Middle frontal gyrus (tissue), 1 donor: ENCODE measurements around the gene MED13L.
"Not testable (repeated sequence)": the region's sequence is repeated elsewhere in the genome, so short reads cannot be mapped to it uniquely, and the experiment has no call there.

Source experiments
- DNase-seq: peaks from one replicate; pipeline ENCODE4 v3.0.0-alpha.2; 2015; ENCODE audit warnings: low spot score; ENCODE audit errors: extremely low spot score

MED13L gene

DNA sequence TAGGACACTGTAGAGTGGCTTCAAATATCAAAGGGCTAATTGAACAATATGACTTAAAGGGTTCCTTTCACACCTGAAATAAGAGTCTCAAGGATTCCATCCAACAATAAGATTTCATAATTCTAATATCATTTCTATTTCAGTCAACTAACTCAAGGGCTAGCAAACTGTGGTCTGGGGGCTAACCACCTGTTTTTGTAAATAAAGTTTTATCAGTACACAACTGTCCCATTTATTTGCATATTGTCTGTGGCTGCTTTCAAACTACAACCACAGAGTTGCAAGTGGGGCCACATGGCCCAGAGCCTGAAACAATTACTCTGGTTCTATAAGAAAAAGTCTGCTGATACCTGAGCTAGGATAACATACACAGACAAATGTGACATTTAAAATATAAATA lies 29.1 kb downstream of the MED13L start:
- DNase-seq: no peak

GRCh38 chr12:116247377-116247776 lies 30.1 kb downstream of the MED13L start:
- no peak for DNase-seq

GRCh38 chr12:116246490-116247179 lies 30.9 kb downstream of the MED13L start:
- DNase-seq: no peak

DNA sequence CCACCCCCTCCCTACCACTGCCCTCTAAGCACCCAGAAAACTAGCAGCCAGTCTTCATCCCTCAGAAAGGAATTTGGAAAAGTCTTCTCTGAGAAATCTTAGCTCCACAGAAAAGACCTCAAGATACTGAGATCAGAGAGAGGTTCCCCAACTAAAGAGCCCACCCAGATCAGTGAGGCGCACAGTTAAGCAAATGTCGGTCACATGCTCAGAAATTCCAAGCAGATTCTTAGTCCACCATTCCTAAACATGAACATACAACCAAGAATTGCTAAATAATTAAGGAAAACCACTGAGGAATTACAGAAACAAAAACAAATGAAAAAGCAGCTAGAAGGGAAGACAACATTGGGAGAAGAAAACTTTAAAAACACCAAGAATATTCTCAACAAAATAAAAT lies 32.3 kb downstream of the MED13L start:
- no peak for DNase-seq

- no peak for DNase-seq
Measured at GRCh38 chr12:116244474-116245090, 32.9 kb downstream of the MED13L start.

DNA sequence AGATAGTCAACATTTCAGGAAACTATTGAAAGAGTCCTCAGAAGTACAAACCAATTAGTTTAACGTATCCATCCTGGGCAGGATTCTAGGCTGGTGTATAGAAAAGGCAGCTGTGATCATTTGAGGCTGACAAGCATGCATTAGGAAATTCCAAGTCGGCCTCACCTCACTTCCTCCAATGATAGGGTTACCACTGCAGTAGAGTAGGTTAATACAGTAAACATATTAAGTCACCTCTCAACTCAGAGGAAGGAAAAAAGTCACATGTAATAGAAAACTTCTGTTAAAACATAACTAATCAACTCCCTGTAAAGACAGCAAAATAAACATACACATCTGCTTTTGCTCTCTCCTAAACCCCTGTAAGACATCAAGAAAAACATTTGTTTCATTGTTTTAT lies 33.5 kb downstream of the MED13L start:
- no peak for DNase-seq

- DNase-seq: no peak
Measured at GRCh38 chr12:116242740-116243139, 34.8 kb downstream of the MED13L start.

DNA sequence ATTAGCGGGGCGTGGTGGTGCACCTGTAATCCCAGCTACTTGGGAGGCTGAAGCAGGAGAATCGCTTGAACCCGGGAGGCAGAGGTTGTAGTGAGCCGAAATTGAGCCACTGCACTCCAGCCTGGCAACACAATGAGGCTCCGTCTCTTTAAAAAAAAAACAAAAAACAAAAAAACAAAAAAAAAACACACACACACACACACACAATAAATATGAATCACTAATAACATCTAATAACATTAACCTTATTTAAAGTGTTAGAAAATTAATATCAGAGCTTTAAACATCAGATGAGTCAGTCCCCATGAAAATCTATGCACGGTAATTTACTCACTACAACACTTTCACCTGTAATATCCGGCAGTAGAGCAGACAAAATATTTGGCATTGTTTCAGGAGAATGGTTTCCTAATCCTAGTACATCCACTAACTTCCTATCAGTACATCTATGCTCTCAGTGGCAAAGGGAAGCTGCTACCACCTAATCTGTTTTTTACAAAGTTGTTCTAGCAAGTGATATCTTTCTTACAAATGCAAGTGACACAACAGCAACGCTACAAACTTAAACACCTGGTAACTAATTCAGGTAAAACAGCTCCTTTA lies 36.2 kb downstream of the MED13L start:
- DNase-seq: no peak

DNA sequence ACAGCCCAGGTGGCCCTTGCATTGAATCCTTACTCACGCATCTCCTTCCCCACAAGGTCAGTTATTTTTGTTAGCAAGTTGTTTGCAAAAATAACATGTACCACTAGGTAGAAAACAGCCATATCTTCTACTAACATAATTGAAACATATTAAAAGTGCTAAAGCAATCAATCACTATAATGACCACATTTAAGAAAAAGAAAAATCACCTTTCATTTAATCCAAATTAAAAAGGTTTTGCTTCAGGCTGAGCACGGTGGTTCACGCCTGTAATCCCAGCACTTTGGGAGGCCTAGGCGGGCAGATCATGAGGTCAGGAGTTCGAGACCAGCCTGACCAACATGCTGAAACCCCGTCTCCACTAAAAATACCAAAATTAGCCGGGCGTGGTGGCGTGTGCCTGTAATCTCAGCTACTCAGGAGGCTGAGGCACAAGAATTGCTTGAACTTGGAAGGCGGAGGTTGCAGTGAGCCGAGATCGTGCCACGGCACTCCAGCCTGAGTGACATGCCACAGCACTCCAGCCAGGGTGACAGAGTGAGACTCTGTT lies 38.8 kb downstream of the MED13L start:
- not testable (repeated sequence) for DNase-seq

GRCh38 chr12:116238149-116238548 lies 39.3 kb downstream of the MED13L start:
- DNase-seq: no peak

GRCh38 chr12:116236976-116237375 lies 40.5 kb downstream of the MED13L start:
- no peak for DNase-seq

DNA sequence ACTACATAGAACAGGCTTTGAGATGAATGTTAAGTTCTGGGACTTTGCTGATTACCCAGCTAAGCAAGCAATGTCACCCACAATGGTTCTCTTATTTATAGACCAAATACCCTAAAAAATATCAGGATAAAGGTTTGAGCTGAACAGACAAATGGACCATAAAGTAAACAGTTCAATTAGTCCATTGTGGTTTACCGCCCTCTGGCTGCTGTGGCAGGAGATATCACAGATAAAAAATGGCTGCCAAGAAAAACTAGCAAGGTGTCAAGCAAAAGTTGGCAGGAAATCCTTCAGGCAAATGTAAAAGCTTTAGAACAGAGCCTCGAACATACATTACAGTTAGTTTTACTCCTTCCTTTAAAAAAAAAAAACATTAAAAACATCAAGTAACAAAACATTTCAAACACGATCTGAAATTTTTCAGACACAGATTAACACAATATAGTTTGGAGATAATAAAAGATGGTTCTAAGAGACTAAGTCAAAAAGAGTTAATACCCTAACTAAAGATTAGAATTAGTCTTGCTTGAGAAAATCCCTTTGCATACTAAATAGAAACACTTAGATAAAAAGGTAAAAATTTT lies 41.3 kb downstream of the MED13L start:
- no peak for DNase-seq

DNA sequence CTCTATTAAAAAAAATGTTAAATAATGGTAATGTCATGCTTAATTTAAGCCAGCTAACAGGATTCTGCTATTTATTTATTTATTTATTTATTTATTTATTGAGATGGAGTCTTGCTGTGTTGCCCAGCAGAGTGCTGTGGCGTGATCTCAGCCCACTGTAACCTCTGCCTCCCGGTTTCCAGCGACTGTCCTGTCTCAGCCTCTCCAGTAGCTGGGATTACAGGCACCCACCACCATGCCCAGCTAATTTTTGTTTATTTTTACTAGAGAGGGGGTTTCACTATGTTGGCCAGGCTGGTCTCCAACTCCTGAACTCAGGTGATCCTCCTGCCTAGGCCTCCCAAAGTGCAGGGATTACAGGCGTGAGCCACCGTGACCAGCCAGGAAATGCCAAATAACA lies 43.3 kb downstream of the MED13L start:
- not testable (repeated sequence) for DNase-seq

DNA sequence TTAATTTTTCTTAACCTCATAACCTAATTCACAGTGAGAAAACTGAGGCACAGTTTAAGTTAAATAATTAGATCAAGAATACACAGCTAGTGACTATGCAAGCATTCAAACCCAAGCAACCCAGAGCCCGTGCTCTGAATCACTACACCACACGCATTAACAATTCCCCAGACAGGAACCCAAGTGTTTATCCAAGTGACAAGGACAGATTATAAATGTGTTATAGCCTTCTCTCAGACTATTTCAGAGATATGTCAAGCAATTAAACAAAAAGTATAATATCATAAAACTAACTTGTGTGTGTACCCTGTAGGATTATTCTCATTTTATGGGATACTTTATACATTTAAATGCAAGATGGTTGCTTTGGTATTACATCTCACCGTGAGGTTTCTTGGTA lies 43.8 kb downstream of the MED13L start:
- DNase-seq: no peak

DNA sequence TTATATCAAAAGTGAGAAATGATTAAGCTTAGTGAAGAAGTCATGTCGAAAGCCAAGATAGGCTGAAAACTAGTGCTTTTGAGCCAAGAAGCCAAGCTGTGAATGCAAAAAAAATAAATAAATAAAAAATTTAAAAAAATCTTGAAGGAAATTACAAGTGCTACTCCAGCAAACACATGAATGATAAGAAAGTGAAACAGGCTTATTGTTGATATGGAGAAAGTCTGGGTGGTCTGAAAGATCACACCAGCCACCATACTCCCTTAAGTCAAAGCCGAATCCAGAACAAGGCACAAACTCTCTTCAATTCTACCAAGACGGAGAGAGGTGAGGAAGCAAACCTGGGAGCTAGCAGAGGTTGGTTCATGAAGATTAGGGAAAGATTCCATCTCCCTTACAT lies 49.7 kb downstream of the MED13L start:
- no peak for DNase-seq

- no peak for DNase-seq
Measured at GRCh38 chr12:116226026-116226425, 51.5 kb downstream of the MED13L start.

- no peak for DNase-seq
Measured at GRCh38 chr12:116222358-116222757, 55.1 kb downstream of the MED13L start.

DNA sequence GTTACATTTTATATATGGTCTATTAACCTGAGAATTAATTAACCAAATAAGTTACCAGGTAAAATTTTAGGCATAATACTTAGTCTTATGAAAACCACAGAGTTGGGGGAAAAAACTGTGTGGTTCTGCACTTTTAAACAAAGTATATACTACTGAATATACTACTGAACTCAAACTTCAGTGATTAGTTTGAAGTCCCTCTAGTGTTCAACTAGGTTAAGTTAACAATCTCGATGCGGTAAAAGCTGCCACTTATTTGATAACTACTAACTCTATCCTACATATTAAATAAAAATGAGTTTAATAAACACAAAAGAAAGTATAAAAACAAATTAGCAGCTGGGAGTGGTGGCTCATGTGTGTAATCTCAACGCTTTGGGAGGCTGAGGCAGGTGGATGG lies 56.7 kb downstream of the MED13L start:
- no peak for DNase-seq

DNA sequence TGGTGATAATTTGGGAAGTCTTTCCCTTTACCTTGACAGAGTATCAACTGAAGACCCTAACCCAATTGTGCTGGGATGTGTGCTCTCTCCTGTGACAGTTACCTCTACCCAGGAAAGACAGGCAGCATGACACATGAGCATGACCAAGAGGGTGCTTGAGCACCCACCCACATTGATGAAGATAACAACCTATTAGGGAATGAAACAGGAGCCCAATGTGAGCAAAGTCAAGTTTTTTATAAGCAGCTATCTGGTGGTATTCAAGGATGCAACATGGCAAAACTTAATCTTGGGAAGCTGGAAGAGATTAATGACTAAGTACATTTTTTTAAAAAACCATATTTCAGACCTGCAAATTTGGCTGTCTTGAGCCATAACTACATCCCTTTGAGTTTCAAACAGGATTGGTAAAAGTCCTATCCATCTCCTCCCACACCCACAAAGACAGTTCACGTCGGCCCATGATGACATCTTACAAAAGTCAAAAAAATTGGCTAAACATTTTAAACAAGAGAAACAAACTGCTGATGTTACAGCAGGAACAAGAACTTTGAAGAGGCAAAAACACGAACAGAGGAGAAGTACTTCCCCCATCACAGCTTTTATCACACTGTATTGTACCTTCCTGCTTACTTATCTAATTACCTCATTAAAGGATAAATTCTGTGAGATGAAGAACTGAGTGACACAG lies 60.3 kb downstream of the MED13L start:
- DNase-seq: no peak

DNA sequence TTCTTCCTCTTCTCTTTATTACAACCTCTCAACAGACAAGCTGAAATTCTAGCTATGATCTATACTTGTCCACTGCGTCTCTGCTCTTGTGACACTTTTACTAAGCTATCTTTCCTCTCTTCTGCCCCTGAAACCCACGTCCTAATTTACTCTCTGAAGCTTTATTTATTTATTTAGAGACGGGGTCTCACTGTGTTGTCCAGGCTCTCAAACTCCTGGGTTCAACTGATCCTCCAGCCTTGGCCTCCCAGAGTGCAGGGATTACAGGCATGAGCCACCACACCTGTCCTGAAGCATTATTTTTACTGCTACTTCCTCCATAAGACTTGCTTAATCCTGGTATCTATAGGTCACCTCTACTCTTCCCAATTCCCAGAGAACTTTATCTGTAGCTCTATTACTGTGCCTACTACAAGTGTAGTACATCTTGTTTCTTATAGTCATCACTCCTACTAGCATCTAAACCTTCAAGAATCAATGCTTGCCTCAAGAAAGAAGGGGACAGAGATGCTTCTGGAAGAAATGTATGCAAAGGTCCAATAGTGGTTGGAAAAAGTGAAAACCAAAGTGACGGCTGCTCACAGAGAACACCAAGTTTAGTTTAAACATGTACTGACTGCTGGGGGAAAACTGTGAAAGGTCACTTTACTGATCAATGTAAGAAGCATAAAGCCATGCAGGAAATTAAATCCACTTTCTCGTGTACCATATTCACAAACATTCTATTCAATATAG lies 61.3 kb downstream of the MED13L start:
- DNase-seq: no peak

- no peak for DNase-seq
Measured at GRCh38 chr12:116215023-116215422, 62.5 kb downstream of the MED13L start.
